Measurements from ENCODE around the gene ARHGEF1.

Gene ARHGEF1

DNA sequence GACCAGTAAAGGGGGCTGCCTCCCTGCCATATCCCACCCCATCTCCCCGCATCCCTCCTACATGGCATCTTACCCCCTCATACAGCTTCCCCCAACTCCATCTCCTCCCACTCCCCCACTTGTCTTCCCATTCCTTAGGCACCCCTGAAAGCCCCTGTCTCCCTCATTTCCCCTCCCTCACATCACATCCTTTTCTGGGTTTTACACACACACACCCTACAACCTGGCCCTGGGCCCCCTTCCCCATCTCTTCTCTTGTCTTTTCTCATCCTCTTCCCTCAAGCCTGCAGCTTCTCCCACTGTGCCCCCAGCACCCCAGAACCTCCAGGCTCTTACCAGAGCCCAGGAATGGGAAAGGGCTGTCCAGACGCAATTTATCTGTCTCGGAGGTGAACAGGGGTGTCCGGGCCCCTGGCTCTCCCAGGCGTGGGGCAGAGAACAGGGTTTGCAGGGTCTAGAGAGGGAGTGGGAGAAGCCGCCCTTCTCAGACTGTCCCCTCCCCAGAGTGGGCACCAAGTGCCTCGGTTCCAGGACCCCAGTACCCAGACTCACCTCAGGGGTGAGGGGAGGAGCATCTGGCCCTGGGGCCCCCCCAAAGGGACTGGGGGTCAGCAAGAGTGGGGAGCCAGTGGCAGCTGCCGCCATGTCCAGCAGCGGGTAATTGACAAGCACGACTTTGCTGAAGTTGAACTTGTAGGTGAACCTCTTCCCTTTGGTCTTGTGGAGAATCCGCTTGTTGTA lies 25.9 kb downstream of the ARHGEF1 start:
- H3K27ac ChIP-seq: no peak overlapping the region
- TF ChIP-seq, protein P1, sequence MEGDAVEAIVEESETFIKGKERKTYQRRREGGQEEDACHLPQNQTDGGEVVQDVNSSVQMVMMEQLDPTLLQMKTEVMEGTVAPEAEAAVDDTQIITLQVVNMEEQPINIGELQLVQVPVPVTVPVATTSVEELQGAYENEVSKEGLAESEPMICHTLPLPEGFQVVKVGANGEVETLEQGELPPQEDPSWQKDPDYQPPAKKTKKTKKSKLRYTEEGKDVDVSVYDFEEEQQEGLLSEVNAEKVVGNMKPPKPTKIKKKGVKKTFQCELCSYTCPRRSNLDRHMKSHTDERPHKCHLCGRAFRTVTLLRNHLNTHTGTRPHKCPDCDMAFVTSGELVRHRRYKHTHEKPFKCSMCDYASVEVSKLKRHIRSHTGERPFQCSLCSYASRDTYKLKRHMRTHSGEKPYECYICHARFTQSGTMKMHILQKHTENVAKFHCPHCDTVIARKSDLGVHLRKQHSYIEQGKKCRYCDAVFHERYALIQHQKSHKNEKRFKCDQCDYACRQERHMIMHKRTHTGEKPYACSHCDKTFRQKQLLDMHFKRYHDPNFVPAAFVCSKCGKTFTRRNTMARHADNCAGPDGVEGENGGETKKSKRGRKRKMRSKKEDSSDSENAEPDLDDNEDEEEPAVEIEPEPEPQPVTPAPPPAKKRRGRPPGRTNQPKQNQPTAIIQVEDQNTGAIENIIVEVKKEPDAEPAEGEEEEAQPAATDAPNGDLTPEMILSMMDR (conservative IDR thresholded peaks at IDR 0.05): no peak

DNA sequence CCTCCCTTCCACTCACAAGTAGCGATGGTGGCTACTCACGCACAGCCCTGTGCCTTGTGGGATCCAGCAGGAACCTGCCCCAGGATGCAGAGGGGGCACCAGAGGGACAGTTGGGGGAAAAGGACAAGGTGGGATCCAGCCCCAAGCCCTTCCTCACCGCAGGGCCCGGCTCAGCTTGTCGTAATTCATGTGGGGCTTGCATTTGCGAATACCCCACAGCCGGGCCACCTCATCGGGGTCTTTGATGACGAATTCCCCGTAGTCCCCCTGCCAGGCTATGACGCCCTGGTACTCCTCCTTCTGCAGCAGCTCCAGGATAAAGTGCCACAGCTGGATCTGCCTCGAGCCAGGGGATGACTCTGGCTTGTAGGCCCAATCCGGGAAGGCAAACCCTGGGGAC lies 26.7 kb downstream of the ARHGEF1 start:
- TF ChIP-seq, protein P1 (conservative IDR thresholded peaks at IDR 0.05): no peak
- no peak overlapping the region for H3K27ac ChIP-seq

DNA sequence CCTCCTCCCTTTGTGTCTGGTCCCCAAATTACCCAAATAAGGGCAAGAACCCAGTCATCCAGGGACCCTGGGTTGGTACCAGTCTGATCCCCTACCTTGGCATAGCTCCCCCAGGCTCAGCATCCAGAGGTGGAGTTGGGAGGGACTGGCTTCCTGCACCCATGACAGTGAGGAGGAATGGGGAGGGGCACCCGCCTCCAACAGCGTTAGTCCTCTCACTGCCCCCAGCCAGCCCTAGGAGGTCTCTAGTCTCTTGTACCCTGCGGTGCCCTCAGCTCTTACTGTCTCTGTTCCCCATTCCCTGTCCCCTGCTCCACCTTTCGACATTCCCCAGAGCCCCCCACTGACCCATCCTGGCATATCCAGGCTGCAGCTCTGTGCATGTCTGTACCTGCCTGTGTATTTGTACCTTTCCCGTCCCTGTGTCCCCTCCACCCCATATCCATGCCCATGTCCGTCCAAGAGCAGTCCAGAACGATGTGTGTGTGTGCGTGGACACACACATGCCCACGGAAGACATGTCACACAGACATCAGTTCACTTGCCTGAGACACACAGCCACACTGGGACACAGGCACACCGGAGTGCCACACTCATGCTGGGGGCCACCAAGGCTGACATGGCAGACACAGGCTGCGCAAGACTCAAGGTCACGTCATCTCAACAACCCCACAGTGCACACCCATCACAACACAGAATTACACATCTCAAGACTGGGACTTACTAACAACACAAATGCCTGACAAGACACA lies 27.4 kb downstream of the ARHGEF1 start:
- TF ChIP-seq, protein P1 (conservative IDR thresholded peaks at IDR 0.05): no peak
- no peak overlapping the region for H3K27ac ChIP-seq

DNA sequence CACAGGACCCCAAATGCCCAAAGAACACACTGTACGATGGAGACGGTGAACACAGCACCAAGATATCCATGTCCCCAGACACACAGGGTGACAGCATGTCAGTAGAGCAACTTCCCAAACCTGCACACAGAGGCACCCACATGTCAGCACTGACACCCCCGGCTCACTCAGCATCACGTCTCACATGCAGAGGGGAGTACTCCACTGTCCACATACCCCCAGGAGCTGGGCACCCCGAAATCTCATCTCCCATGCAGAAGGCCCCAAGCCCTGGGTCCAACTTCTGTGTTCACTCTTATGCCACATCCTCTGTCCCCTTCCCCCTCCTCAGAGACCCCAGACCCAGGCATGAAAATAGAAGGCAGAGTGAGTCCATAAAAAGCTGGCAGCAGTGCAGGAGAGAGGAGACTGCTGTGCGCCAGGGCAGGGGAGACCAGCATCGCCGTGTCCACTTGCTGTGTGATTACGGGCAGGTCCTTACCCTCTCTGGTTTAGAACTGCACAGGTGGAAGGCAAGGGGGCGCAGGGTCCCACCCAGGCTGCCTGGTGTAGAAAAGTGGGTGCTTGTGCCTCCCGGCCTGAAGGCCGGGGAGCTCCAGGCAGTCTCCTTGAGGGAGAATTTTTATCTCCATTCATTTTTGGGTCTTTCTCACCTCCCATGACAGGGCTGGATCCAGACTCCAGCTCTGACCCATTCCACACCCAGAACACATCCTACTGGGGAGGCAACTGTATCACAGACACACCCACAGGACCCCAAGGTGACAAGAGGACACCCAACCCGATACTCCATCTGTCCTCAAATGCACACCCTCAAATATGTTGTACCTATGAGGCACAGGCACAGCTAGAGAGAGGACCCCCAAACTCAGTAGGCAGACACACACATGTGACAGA lies 28.3 kb downstream of the ARHGEF1 start:
- TF ChIP-seq, protein P1 (conservative IDR thresholded peaks at IDR 0.05): no peak
- H3K27ac ChIP-seq: no peak overlapping the region

DNA sequence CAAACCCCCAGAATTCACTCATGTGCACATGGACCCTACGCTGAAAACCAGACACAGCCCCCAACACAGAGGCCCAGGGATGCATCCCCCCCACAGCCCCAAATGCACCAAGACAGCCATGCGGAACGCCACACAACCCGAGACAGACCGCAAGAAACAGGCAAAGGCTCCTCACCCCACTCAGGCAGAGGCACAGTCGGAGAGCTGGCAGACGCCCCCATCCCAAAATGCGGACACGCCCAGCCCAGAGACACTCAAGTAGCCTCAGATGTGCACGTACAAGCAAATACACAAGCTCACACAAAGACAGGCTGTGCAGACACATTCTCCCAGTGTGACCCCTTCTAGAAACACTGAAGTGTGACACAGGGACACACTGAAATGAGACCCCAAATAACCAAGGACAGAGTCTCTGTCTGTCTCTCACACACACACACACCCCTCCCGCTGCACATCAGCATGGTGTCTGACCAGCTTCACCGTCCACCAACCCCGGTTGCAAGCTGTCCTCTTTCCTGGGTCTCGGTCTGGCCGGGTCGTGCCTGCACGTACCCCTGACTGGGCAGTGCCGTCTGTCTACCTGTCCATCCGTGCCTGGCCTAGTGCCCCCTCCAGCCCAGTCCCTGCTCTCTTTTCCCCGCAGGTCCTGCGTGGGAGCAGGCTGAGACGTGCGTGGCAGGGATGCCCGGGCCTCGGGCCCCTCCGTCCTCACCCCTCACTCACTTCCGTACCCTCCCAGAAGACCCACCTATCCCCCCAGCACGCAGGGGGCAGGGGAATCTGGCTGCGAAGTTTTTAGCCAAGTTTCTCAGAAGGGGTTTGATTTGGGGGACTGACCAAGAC lies 29.1 kb downstream of the ARHGEF1 start:
- TF ChIP-seq, protein P1 (conservative IDR thresholded peaks at IDR 0.05): no peak
- H3K27ac ChIP-seq: no peak overlapping the region

DNA sequence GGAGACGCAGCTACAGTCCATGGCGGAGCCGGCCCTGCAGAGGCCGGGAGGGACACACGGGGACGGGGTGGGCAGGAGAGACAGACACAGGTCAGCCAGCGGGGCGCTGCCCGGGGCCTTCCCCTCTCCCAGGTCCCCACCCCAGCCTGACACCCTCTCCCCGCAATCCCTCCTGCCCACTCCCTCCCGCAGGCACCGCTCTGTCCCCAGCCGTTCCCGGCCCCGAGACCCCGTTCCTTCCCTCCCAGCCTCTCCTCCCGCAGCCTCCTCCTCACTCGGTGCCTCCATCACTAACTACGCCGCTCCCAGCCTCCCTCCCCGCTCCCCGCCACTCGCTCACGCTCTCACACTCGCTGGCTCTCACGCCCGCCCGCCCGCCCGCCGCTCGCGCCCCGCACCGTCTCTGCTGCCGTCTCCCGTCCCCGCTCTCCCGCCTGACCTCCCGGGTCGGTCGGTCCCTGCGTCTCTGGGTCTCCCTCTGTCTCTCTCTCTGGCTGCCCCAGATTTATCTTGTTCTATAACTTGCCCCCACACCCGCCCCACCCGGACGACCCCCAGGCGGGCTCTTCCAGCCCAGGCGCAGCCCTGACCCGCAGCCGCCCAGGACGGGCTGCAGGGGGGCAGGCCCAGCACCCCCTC lies 30.0 kb downstream of the ARHGEF1 start:
- TF ChIP-seq, protein P1 (conservative IDR thresholded peaks at IDR 0.05): no peak
- no peak overlapping the region for H3K27ac ChIP-seq
